ENCODE data around the gene MLIP.

DNA sequence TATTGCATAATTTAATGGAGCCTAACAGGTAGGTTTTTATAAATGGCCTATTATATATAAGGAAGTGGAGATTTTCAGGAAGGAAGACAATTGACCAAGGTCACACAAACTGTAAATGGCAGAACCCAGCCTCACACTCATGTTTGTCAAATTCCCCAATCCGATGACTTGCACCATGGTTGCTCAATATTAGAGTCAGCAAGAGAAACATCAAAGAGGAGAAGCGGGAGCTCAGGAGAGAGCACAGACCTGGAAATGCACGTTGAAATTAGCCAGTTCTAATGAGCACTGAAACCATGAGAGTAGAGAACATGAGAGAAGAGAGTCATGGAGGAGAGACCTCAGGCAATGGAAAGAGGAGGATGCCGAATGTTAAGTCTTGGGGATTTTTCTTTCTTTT lies 13.5 kb upstream of the MLIP start:
- TF ChIP-seq, protein P1, sequence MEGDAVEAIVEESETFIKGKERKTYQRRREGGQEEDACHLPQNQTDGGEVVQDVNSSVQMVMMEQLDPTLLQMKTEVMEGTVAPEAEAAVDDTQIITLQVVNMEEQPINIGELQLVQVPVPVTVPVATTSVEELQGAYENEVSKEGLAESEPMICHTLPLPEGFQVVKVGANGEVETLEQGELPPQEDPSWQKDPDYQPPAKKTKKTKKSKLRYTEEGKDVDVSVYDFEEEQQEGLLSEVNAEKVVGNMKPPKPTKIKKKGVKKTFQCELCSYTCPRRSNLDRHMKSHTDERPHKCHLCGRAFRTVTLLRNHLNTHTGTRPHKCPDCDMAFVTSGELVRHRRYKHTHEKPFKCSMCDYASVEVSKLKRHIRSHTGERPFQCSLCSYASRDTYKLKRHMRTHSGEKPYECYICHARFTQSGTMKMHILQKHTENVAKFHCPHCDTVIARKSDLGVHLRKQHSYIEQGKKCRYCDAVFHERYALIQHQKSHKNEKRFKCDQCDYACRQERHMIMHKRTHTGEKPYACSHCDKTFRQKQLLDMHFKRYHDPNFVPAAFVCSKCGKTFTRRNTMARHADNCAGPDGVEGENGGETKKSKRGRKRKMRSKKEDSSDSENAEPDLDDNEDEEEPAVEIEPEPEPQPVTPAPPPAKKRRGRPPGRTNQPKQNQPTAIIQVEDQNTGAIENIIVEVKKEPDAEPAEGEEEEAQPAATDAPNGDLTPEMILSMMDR (IDR thresholded peaks at IDR 0.05) = no peak
- TF ChIP-seq POLR2A (IDR thresholded peaks at IDR 0.05) = no peak
